NCI-H2107 treated with DMSO at 0.1 percent for 48 hours (cell line): ENCODE measurements around the gene SEZ6L.
A peak's percentile ranks its signal among the peaks of the same experiment; 100 is the strongest.
"Not testable (repeated sequence)": the region's sequence is repeated elsewhere in the genome, so short reads cannot be mapped to it uniquely, and the experiment has no call there.

Source experiments
- DNase-seq: peaks from one replicate; lab custom pipeline; 2025; ENCODE audit not compliant: unreplicated experiment; lab: John Stamatoyannopoulos, UW

The SEZ6L gene

GRCh38 chr22:26377170-26377830, 208.0 kb downstream of the SEZ6L start:
- DNase-seq = no peak

GRCh38 chr22:26380072-26380830, 211.0 kb downstream of the SEZ6L start:
- no peak for DNase-seq

- no peak for DNase-seq
Measured at GRCh38 chr22:26382782-26383181, 213.5 kb downstream of the SEZ6L start.

- no peak for DNase-seq
Measured at GRCh38 chr22:26383968-26384556, 214.8 kb downstream of the SEZ6L start.

- DNase-seq = no peak
Measured at GRCh38 chr22:26385164-26385563, 215.9 kb downstream of the SEZ6L start.

GRCh38 chr22:26389125-26389524, 219.9 kb downstream of the SEZ6L start:
- no peak for DNase-seq

- DNase-seq = no peak
Measured at GRCh38 chr22:26391091-26391490, 221.8 kb downstream of the SEZ6L start.

- DNase-seq = no peak
Measured at GRCh38 chr22:26391623-26392022, 222.4 kb downstream of the SEZ6L start.

GRCh38 chr22:26393929-26394328, 224.7 kb downstream of the SEZ6L start:
- no peak for DNase-seq

GRCh38 chr22:26394777-26395176, 225.5 kb downstream of the SEZ6L start:
- DNase-seq = no peak

GRCh38 chr22:26395926-26396325, 226.7 kb downstream of the SEZ6L start:
- DNase-seq = no peak

GRCh38 chr22:26398741-26399153, 229.5 kb downstream of the SEZ6L start:
- no peak for DNase-seq

GRCh38 chr22:26399289-26399688, 230.0 kb downstream of the SEZ6L start:
- no peak for DNase-seq

- DNase-seq = no peak
Measured at GRCh38 chr22:26401726-26402125, 232.5 kb downstream of the SEZ6L start.

- no peak for DNase-seq
Measured at GRCh38 chr22:26404851-26405421, 235.7 kb downstream of the SEZ6L start.

- peak; percentile 38 for DNase-seq
Measured at GRCh38 chr22:26406118-26406517, 236.9 kb downstream of the SEZ6L start.

- DNase-seq = not testable (repeated sequence)
Measured at GRCh38 chr22:26408562-26409220, 239.4 kb downstream of the SEZ6L start.

GRCh38 chr22:26409719-26410335, 240.6 kb downstream of the SEZ6L start:
- DNase-seq = no peak

GRCh38 chr22:26410386-26410785, 241.1 kb downstream of the SEZ6L start:
- no peak for DNase-seq

GRCh38 chr22:26414347-26414746, 245.1 kb downstream of the SEZ6L start:
- DNase-seq = no peak

GRCh38 chr22:26416256-26416655, 247.0 kb downstream of the SEZ6L start:
- no peak for DNase-seq
